HepG2 (cell line): ENCODE measurements around the gene VPREB3. TPM values are rescaled to one million over a fixed set of nuclear protein-coding genes. Genes with fewer than 3 reads are reported as not detected.

Experiments used
- GABPB1 ChIP-seq: IDR thresholded peaks from 2 replicates; pipeline ENCODE4 v1.6.1; 2016; ENCODE audit warnings: mild to moderate bottlenecking, missing genetic modification reagents, moderate library complexity, missing compliant biosample characterization
- HDAC2 ChIP-seq: sonication (generic); formaldehyde crosslinking; IDR thresholded peaks from 2 replicates; pipeline ENCODE4 v1.4.0; 2020; ENCODE audit warnings: missing genetic modification reagents
- KLF16 ChIP-seq, 2 experiments: sonication (generic) in 1 of 2; formaldehyde crosslinking in 1 of 2; IDR thresholded peaks; 2 replicates each; pipeline versions ENCODE4 v1.6.1 to v1.8.0; 2016 to 2023; ENCODE audit warnings: missing genetic modification reagents in 2 of 2, missing compliant biosample characterization in 1 of 2
- MTF1 ChIP-seq: sonication (generic); formaldehyde crosslinking; IDR thresholded peaks from 2 replicates; pipeline ENCODE4 v1.5.0; 2020; ENCODE audit warnings: missing genetic modification reagents
- PHF20 ChIP-seq: sonication (generic); formaldehyde crosslinking; IDR thresholded peaks from 2 replicates; pipeline ENCODE4 v1.5.0; 2020; ENCODE audit warnings: mild to moderate bottlenecking, missing genetic modification reagents
- RCOR2 ChIP-seq: IDR thresholded peaks from 2 replicates; pipeline ENCODE4 v1.6.1; 2016; ENCODE audit warnings: missing biosample characterization, missing genetic modification reagents
- RFXAP ChIP-seq: sonication (generic); formaldehyde crosslinking; IDR thresholded peaks from 2 replicates; pipeline ENCODE4 v1.4.0; 2020; ENCODE audit warnings: missing genetic modification reagents, borderline replicate concordance
- ZBTB8A ChIP-seq: sonication (generic); formaldehyde crosslinking; IDR thresholded peaks from 2 replicates; pipeline ENCODE4 v1.4.0; 2020; ENCODE audit warnings: mild to moderate bottlenecking, low read depth, missing genetic modification reagents, borderline replicate concordance
- ZNF235 ChIP-seq: sonication (generic); formaldehyde crosslinking; IDR thresholded peaks from 2 replicates; pipeline ENCODE4 v1.8.1; 2023; ENCODE audit warnings: mild to moderate bottlenecking, missing genetic modification reagents, borderline replicate concordance
- ZNF24 ChIP-seq: fragments of 450-650 bp; IDR thresholded peaks from 2 replicates; pipeline ENCODE4 v1.6.1; 2017; ENCODE audit warnings: antibody characterized with exemption, mild to moderate bottlenecking
- ZNF256 ChIP-seq: sonication (generic); formaldehyde crosslinking; conservative IDR thresholded peaks from 2 replicates; pipeline ENCODE4 v1.4.0; 2020; ENCODE audit warnings: missing genetic modification reagents
- ZNF333 ChIP-seq: sonication (generic); formaldehyde crosslinking; IDR thresholded peaks from 2 replicates; pipeline ENCODE4 v1.4.0; 2020; ENCODE audit warnings: mild to moderate bottlenecking, missing genetic modification reagents, borderline replicate concordance
- ZNF468 ChIP-seq: sonication (generic); formaldehyde crosslinking; IDR thresholded peaks from 2 replicates; pipeline ENCODE4 v1.8.0; 2022; ENCODE audit warnings: mild to moderate bottlenecking, moderate library complexity, missing genetic modification reagents
- ZNF761 ChIP-seq: sonication (generic); formaldehyde crosslinking; conservative IDR thresholded peaks from 2 replicates; pipeline ENCODE4 v1.4.0; 2020; ENCODE audit warnings: mild to moderate bottlenecking, missing genetic modification reagents
- polyA plus RNA-seq, 8 experiments: library from polyadenylated mRNA; depleted of rRNA in 3 of 8; stranded (reverse) in 7 of 8; unstranded in 1 of 8; fragments of >200 nt; fragmentation: Illumina TruSeq in 4 of 8; extraction: Trizol in 4 of 8; gene quantifications; 2 replicates each; pipeline versions ENCODE4 v1.2.1 to v1.2.3, GENCODE V29; 2011 to 2016; ENCODE audit warnings: low read depth in 4 of 8, missing spikeins in 1 of 8, mixed read lengths in 1 of 8; ENCODE audit not compliant: insufficient read depth in 1 of 8
- total RNA-seq, 5 experiments: library from RNA; depleted of rRNA; stranded (reverse); fragments of >200 nt; fragmentation: Illumina TruSeq; extraction: Trizol; gene quantifications; 2 replicates each; pipeline ENCODE4 v1.2.3, GENCODE V29; 2016; ENCODE audit warnings: low read depth in 1 of 5
- TF ChIP-seq, protein P1 (sequence below): sonication (generic); formaldehyde crosslinking; IDR thresholded peaks from 2 replicates; pipeline ENCODE4 v1.5.0; 2020; ENCODE audit warnings: mild to moderate bottlenecking, missing genetic modification reagents, borderline replicate concordance
- TF ChIP-seq, protein P2 (sequence below): sonication (generic); formaldehyde crosslinking; IDR thresholded peaks from 2 replicates; pipeline ENCODE4 v1.4.0; 2020; ENCODE audit warnings: missing genetic modification reagents
- TF ChIP-seq, protein P3 (sequence below): IDR thresholded peaks from 2 replicates; pipeline ENCODE4 v1.6.1; 2016
- TF ChIP-seq, protein P4 (sequence below): sonication (generic); formaldehyde crosslinking; IDR thresholded peaks from 2 replicates; pipeline ENCODE4 v1.8.0; 2023; ENCODE audit warnings: mild to moderate bottlenecking, missing genetic modification reagents
- TF ChIP-seq, protein P5 (sequence below): IDR thresholded peaks from 2 replicates; pipeline ENCODE4 v1.6.1; 2018; ENCODE audit warnings: missing genetic modification reagents

The VPREB3 gene
- total and polyA plus RNA-seq, 2 of the 13 experiments (the other 11 are each of a cell fraction or from before 2014, with no cell fraction given) = 0.22 TPM; not detected in 1

DNA sequence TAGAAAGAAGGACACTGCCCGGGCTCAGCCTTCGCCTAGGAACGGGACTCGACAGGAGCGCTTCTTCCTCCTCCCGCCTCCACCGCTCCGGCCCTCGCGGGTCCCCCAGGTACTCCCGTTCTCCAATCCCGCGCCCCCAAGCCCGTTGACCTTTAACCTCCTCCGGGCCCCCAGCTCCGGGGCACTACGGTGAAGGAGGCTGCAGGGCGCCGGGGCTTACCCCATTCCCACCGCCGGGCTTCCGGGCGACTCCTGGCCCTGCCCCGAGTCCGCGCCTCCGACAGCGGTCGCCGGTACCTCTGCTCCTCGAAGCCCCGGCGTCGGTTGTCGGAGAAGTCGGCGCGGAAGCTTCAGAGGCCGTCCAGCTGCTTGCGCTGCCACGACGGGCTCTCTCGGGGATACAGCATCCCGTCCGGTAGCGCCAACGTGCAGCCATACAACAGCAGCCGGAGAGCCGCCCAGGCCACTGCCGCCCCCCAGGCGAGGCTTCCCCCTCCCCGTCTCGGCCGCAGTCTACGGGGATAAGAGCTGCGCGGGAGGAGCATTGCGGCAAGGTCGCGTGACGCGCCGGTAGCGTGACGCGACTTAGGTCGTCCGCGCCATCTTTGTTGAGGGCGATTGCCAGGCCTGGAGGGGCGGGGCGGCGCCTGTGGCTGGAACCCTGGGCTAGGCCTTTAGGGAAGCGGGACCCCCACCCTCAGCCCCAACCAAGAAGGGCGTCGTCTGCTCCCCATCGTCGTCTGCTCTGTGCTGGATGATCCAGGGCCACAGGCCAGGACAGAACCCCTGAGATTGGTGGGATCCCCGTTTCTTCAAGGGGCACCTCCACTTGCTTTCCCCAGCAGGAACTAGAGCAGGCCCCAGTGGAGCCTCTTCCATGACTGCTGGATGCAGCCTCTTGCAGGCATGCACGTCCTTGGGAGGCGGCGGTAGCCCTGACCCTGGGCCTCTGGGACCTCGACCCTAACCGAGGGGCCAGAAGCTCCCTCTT, 37.1 kb downstream of the VPREB3 start (continued):
- TF ChIP-seq, protein P1, sequence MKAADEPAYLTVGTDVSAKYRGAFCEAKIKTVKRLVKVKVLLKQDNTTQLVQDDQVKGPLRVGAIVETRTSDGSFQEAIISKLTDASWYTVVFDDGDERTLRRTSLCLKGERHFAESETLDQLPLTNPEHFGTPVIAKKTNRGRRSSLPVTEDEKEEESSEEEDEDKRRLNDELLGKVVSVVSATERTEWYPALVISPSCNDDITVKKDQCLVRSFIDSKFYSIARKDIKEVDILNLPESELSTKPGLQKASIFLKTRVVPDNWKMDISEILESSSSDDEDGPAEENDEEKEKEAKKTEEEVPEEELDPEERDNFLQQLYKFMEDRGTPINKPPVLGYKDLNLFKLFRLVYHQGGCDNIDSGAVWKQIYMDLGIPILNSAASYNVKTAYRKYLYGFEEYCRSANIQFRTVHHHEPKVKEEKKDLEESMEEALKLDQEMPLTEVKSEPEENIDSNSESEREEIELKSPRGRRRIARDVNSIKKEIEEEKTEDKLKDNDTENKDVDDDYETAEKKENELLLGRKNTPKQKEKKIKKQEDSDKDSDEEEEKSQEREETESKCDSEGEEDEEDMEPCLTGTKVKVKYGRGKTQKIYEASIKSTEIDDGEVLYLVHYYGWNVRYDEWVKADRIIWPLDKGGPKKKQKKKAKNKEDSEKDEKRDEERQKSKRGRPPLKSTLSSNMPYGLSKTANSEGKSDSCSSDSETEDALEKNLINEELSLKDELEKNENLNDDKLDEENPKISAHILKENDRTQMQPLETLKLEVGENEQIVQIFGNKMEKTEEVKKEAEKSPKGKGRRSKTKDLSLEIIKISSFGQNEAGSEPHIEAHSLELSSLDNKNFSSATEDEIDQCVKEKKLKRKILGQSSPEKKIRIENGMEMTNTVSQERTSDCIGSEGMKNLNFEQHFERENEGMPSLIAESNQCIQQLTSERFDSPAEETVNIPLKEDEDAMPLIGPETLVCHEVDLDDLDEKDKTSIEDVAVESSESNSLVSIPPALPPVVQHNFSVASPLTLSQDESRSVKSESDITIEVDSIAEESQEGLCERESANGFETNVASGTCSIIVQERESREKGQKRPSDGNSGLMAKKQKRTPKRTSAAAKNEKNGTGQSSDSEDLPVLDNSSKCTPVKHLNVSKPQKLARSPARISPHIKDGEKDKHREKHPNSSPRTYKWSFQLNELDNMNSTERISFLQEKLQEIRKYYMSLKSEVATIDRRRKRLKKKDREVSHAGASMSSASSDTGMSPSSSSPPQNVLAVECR (CRISPR knock-in tag) = peak; percentile 91; the same call in 1 of the 2 replicates
- TF ChIP-seq RFXAP (CRISPR knock-in tag) = peak; percentile 75
- peak; percentile 93 for TF ChIP-seq GABPB1
- TF ChIP-seq HDAC2 (CRISPR knock-in tag) = peak; percentile 75
- TF ChIP-seq ZNF256 = 0 out of 2 replicates have a peak, but pooled peaks have one; percentile 79
- peak; percentile 84; the same call in 1 of the 2 replicates for TF ChIP-seq ZNF235 (CRISPR knock-in tag)
- TF ChIP-seq KLF16 (CRISPR knock-in tag; IDR thresholded peaks at IDR 0.05) = peak in 1 of 2 experiments; percentile 96; a peak in 2 of 4 replicates
- peak; percentile 83 for TF ChIP-seq ZNF761 (CRISPR knock-in tag)
- TF ChIP-seq, protein P2, sequence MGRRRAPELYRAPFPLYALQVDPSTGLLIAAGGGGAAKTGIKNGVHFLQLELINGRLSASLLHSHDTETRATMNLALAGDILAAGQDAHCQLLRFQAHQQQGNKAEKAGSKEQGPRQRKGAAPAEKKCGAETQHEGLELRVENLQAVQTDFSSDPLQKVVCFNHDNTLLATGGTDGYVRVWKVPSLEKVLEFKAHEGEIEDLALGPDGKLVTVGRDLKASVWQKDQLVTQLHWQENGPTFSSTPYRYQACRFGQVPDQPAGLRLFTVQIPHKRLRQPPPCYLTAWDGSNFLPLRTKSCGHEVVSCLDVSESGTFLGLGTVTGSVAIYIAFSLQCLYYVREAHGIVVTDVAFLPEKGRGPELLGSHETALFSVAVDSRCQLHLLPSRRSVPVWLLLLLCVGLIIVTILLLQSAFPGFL (CRISPR knock-in tag) = no peak
- TF ChIP-seq MTF1 (CRISPR knock-in tag) = no peak
- TF ChIP-seq, protein P3, sequence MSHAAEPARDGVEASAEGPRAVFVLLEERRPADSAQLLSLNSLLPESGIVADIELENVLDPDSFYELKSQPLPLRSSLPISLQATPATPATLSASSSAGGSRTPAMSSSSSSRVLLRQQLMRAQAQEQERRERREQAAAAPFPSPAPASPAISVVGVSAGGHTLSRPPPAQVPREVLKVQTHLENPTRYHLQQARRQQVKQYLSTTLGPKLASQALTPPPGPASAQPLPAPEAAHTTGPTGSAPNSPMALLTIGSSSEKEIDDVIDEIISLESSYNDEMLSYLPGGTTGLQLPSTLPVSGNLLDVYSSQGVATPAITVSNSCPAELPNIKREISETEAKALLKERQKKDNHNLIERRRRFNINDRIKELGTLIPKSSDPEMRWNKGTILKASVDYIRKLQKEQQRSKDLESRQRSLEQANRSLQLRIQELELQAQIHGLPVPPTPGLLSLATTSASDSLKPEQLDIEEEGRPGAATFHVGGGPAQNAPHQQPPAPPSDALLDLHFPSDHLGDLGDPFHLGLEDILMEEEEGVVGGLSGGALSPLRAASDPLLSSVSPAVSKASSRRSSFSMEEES (CRISPR knock-in tag) = peak; percentile 96
- peak; percentile 80 for TF ChIP-seq PHF20 (CRISPR knock-in tag)
- TF ChIP-seq RCOR2 = no peak
- no peak for TF ChIP-seq ZNF468 (CRISPR knock-in tag)
- TF ChIP-seq, protein P4, sequence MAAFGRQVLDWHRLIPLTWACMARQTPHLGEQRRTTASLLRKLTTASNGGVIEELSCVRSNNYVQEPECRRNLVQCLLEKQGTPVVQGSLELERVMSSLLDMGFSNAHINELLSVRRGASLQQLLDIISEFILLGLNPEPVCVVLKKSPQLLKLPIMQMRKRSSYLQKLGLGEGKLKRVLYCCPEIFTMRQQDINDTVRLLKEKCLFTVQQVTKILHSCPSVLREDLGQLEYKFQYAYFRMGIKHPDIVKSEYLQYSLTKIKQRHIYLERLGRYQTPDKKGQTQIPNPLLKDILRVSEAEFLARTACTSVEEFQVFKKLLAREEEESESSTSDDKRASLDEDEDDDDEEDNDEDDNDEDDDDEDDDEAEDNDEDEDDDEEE (CRISPR knock-in tag) = peak; percentile 70; the same call in 1 of the 2 replicates
- peak; percentile 66; the same call in 1 of the 2 replicates for TF ChIP-seq ZNF333 (CRISPR knock-in tag)
- no peak for TF ChIP-seq ZBTB8A
- TF ChIP-seq ZNF24 = no peak
- TF ChIP-seq, protein P5, sequence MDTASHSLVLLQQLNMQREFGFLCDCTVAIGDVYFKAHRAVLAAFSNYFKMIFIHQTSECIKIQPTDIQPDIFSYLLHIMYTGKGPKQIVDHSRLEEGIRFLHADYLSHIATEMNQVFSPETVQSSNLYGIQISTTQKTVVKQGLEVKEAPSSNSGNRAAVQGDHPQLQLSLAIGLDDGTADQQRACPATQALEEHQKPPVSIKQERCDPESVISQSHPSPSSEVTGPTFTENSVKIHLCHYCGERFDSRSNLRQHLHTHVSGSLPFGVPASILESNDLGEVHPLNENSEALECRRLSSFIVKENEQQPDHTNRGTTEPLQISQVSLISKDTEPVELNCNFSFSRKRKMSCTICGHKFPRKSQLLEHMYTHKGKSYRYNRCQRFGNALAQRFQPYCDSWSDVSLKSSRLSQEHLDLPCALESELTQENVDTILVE = peak; percentile 71; the same call in 1 of the 2 replicates
